Activated CD4-positive, alpha-beta T cell treated with anti-CD3 and anti-CD28 coated beads for 24 hours (primary cell): Measurements from ENCODE around the gene C3orf20.

ENCODE experiments used
- DNase-seq, 2 donors: peaks; one replicate each; pipeline ENCODE4 v3.0.0-alpha.2; 2020; ENCODE audit warnings: low read depth in 2 of 2

The C3orf20 gene

DNA sequence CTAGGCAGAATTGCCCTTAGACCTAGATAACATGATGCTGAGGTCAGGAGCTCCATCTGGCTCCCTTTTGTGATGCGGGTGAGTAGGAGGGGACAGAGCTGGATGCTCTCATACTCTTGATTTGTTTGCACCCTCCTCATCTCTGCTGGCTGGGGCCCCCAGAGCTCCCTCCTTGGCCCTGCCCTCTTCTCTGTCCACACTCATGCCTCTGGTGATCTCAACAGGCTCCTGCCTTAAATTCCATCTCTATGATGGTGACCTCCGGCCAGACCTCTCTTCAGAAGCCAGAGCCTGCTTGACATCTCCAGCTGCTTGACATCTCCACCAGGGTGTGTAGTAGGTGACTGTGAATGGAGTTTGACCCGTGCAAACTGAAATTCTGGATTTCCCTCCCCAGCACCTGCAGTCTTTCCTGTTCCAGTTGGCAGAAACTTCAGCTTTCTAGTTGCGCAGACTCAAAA lies 139.5 kb downstream of the C3orf20 start:
- DNase-seq: no peak

DNA sequence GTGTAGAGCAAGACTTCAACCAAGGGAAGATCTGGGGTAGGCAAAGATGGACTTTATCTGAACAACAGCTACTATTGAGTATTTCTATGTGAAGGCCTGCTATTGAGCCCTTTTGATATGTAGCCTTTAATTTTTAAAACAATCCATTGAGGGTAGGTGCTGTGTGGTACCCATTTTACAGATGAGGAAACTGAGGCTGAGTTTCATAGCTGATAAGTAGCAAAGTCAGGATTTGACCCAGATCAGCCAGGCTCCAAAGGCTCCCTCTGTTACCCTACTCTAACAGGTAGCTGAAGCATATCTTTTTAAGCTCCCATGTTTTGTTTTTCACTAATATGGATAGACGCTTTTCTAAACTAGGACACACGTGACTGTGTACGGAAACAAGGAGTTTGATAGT lies 141.4 kb downstream of the C3orf20 start:
- no peak for DNase-seq

DNA sequence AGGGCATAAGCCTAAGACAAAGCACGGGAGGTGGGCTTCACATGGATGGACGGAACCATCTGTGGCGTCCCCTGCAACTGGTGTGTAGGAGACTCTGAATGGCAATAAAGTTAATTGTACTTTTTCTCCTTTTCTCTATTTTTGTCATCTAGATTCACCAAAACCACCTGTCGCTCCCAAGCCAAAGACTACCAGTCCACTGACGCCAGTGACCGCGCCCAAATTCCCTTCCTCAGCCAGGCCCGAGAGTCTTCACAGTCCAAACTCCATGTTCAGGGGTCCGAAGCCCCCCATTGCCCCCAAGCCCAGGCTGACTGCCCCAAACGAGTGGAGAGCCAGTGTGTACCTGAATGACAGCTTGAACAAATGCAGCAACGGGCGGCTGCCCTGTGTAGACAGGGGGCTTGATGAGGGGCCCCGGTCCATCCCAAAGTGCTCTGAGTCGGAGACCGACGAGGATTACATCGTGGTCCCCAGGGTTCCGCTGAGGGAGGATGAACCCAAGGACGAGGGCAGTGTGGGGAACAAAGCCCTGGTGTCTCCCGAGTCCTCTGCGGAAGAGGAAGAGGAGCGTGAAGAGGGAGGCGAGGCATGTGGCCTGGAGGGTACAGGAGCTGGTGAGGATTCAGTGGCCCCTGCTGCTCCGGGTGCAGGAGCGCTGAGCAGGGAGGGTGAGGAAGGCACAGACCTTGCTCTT lies 144.0 kb downstream of the C3orf20 start, which contains the start of gene FGD5:
TSS of gene FGD5 (plus strand) at position 159 of the 697 bp plus-strand sequence. CDS start at position 269, 110 bp downstream.
- no peak for DNase-seq

DNA sequence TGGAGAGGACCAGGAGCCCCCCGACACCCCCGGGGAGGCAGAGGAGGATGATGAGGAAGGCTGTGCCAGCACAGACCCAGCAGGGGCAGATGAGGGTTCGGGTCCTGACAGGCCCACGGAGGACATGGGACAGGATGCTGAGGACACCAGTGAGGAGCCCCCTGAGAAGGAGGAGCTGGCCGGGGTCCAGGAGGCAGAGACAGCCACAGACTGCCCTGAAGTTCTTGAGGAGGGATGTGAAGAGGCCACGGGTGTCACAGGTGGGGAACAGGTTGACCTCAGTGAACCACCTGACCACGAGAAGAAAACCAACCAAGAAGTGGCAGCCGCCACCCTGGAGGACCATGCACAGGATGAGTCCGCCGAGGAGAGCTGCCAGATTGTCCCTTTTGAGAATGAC lies 144.7 kb downstream of the C3orf20 start:
- DNase-seq: no peak

DNA sequence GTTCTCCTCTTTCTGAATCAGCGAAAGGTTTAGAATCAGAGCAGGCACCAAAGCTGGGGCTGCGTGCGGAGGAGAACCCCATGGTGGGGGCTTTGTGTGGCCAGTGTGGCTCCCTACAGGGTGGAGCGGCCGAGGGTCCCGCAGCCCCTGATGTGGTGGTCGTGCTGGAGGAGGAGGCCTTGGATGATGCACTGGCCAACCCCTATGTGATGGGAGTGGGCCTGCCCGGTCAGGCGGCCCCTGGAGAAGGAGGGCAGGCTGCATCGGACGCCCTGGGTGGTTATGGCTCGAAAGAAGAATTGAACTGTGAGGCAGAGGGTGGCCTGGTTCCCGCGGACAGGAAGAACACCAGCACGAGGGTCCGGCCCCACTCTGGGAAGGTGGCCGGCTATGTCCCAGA lies 145.2 kb downstream of the C3orf20 start:
- no peak for DNase-seq

DNA sequence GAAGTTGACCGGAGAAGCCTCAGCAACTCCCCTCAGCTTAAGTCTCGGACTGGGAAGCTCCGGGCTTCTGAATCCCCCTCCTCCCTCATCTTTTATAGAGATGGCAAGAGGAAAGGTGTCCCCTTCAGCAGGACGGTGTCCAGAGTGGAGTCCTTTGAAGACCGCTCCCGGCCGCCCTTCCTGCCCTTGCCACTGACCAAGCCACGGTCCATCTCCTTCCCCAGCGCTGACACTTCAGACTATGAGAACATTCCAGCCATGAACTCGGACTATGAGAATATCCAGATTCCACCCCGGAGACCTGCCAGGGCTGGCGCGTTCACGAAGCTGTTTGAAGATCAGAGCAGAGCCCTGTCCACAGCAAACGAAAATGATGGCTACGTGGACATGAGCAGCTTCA lies 146.2 kb downstream of the C3orf20 start:
- no peak for DNase-seq

DNA sequence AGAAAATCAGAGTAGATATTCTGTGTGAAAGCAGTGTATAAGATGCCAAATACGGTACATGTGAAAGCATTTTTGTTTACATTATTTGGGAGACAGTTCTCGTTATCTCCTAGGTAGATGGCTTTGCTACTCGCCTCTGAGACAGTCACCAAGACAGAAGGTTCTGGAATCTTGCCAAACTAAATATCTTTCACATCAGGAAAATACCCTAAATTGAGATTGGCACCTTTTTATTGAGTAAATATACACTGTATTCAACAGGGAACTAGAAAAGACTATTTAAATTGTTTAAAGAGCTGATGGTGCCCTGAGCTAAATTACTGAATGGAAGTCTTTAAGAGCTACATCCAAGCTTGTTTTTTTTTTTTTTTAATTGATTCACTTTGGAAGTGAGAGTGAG lies 147.2 kb downstream of the C3orf20 start:
- no peak for DNase-seq
